ENCODE data around the gene TPI1. TPM values are rescaled to one million over a fixed set of nuclear protein-coding genes. Genes with fewer than 3 reads are reported as not detected.

TPI1 gene
- polyA plus RNA-seq, 1 of the 3 experiments (the other 2 are of a cell fraction): 1,175 TPM

- Histone ChIP-seq H3K4me3 (ENCODE audit: low read depth in 2 of 2, low read length in 1 of 2) (peak within 1 kb of the TSS; percentile 65 to 69), H3K27me3 (ENCODE audit: insufficient read depth) (no peaks in the 10 kb centered on the region), H3K9me3 (no peaks in the 10 kb centered on the region), H4K20me1 (ENCODE audit: insufficient read depth) (no peaks in the 10 kb centered on the region), H3K9ac (peak within 1 kb of the TSS; percentile 51), H2AFZ (ENCODE audit: low read depth) (0 out of 2 replicates have a peak within 1 kb of the TSS, but pooled peaks have one; percentile 74), H3K4me2 (peak within 1 kb of the TSS; percentile 95), H3F3A (replicated peaks; ENCODE audit: insufficient read depth) (peaks cover 4% of the 10 kb centered on the region), H3K27ac (ENCODE audit: low read depth in 2 of 2, low read length in 1 of 2) (peak within 1 kb of the TSS in 1 of 2 experiments; percentile 69; a peak in 1 of 4 replicates), H3K79me2 (ENCODE audit: insufficient read depth) (no peaks in the 10 kb centered on the region), H3K36me3 (replicated peaks in 1 of 2; ENCODE audit: control insufficient read depth in 1 of 2, insufficient read depth in 2 of 2, low read length in 1 of 2) (no peaks in the 10 kb centered on the region), H3K4me1 (ENCODE audit: control insufficient read depth in 1 of 2, insufficient read depth in 2 of 2, low read depth in 1 of 2, low read length in 1 of 2) (peaks cover 19 to 75% of the 10 kb centered on the region in 2 experiments; a peak in 3 of 4 replicates), H3K9me2 (no peaks in the 10 kb centered on the region)
- TF ChIP-seq SIN3A (IDR thresholded peaks at IDR 0.05; ENCODE audit: borderline replicate concordance, low read depth, low read length): no peak
- 0 out of 2 replicates have a peak, but pooled peaks have one; percentile 4 for TF ChIP-seq TAF1 (IDR thresholded peaks at IDR 0.05; ENCODE audit: borderline replicate concordance, low read depth, low read length)
- no peak for TF ChIP-seq RCOR1 (IDR thresholded peaks at IDR 0.05; ENCODE audit: low read length)
- CTCF ChIA-PET: interaction anchor here (0.8 to 12.7 kb wide), 8 partner anchors 11 to 70 kb away, joined by 3 to 246 read pairs (median 19); partner anchors contain the start of genes MLF2, PTMS and SPSB2
- 1% methylated on average over 25 of the region's 28 CpGs for WGBS (ENCODE audit: low lambda C conversion rate)
- POLR2A ChIA-PET: interaction anchor here (0.6 to 2.8 kb wide), 10 partner anchors 8 to 209 kb away, joined by 3 to 19 read pairs (median 5); partner anchors contain the start of genes CDCA3, MLF2, PTMS and TPI1
- peak; percentile 87 for DNase-seq
These were observed 45.5 kb upstream of the TPI1 start, which contains the start of gene GPR162 for GRCh38 chr12:6821591-6822425. Gene GPR162 (plus strand): TSS chr12:6821821. CDS start chr12:6823899, 2,078 bp downstream.

- Histone ChIP-seq H3K4me3 (ENCODE audit: low read depth in 2 of 2, low read length in 1 of 2) (peak overlapping the region; percentile 65 to 69), H3K9me3 (no peaks in the 10 kb centered on the region), H3K36me3 (replicated peaks in 1 of 2; ENCODE audit: control insufficient read depth in 1 of 2, insufficient read depth in 2 of 2, low read length in 1 of 2) (no peaks in the 10 kb centered on the region), H3K9ac (no peak overlapping the region), H2AFZ (ENCODE audit: low read depth) (no peak overlapping the region), H3K4me2 (peak overlapping the region; percentile 95), H3K9me2 (no peaks in the 10 kb centered on the region), H3K27me3 (ENCODE audit: insufficient read depth) (no peaks in the 10 kb centered on the region), H4K20me1 (ENCODE audit: insufficient read depth) (no peaks in the 10 kb centered on the region), H3K79me2 (ENCODE audit: insufficient read depth) (no peaks in the 10 kb centered on the region), H3K27ac (ENCODE audit: low read depth in 2 of 2, low read length in 1 of 2) (no peak overlapping the region; a peak in 1 of 4 replicates), H3F3A (replicated peaks; ENCODE audit: insufficient read depth) (peaks cover 8% of the 10 kb centered on the region), H3K4me1 (ENCODE audit: control insufficient read depth in 1 of 2, insufficient read depth in 2 of 2, low read depth in 1 of 2, low read length in 1 of 2) (peaks cover 24 to 75% of the 10 kb centered on the region in 2 experiments; a peak in 3 of 4 replicates)
- WGBS (ENCODE audit: low lambda C conversion rate): 82% methylated on average over 7 of the region's 7 CpGs
- TF ChIP-seq JUND (IDR thresholded peaks at IDR 0.05): no peak
- DNase-seq: no peak
- CTCF ChIA-PET: interaction anchor here (0.6 to 12.7 kb wide), 8 partner anchors 12 to 209 kb away, joined by 3 to 246 read pairs (median 19); partner anchors contain the start of genes MLF2, PTMS and SPSB2
- POLR2A ChIA-PET: interaction anchor here (0.6 to 2.8 kb wide), 4 partner anchors 46 to 139 kb away, joined by 3 to 19 read pairs (median 7); partner anchors contain the start of genes MLF2 and PTMS
These were observed 44.8 kb upstream of the TPI1 start for GRCh38 chr12:6822426-6823135.

All from SK-N-SH (cell line).